Central memory CD8-positive, alpha-beta T cell (primary cell): ENCODE measurements around the gene EHMT1.

Source experiments
- ATAC-seq: fragments of 150-1000 bp; cut with Tn5 transposase; replicated peaks from 2 replicates; pipeline ENCODE4 v1.10.0; 2022; ENCODE audit warnings: mild to moderate bottlenecking, moderate FRiP score, moderate number of reproducible peaks; ENCODE audit not compliant: poor library complexity, severe bottlenecking; ENCODE audit errors: extremely low read depth
- DNase-seq, 2 donors: peaks; one replicate each; pipeline ENCODE4 v3.0.0; 2021; ENCODE audit warnings: low spot score in 2 of 2
- H3K27ac Mint-ChIP-seq: one replicate; pipeline ENCODE4 v1.8.0; 2022; ENCODE audit warnings: low read depth, mild to moderate bottlenecking, moderate library complexity, mixed read lengths
- H3K27me3 Mint-ChIP-seq: one replicate; pipeline ENCODE4 v1.8.0; 2022; ENCODE audit warnings: mixed read lengths
- H3K36me3 Mint-ChIP-seq: one replicate; pipeline ENCODE4 v1.8.0; 2022; ENCODE audit warnings: mild to moderate bottlenecking, moderate library complexity, mixed read lengths; ENCODE audit not compliant: insufficient read depth
- H3K4me1 Mint-ChIP-seq: one replicate; pipeline ENCODE4 v1.8.0; 2022; ENCODE audit warnings: mixed read lengths
- H3K4me3 Mint-ChIP-seq: one replicate; pipeline ENCODE4 v1.8.0; 2022; ENCODE audit warnings: mild to moderate bottlenecking, moderate library complexity, mixed read lengths
- H3K9me3 Mint-ChIP-seq: one replicate; pipeline ENCODE4 v1.8.0; 2022; ENCODE audit warnings: mixed read lengths

The EHMT1 gene

GRCh38 chr9:137678202-137678601, 59.4 kb downstream of the EHMT1 start:
- ATAC-seq, result no peak
- H3K9me3 Mint-ChIP-seq, result no peaks in the 10 kb centered on the region
- H3K4me1 Mint-ChIP-seq, result peaks cover 37% of the 10 kb centered on the region
- no peak overlapping the region for H3K4me3 Mint-ChIP-seq
- DNase-seq, result no peak
- no peaks in the 10 kb centered on the region for H3K27me3 Mint-ChIP-seq
- H3K36me3 Mint-ChIP-seq, result peaks cover 4% of the 10 kb centered on the region
- no peak overlapping the region for H3K27ac Mint-ChIP-seq

GRCh38 chr9:137679249-137679648, 60.4 kb downstream of the EHMT1 start:
- Mint-ChIP-seq H3K27ac (no peak overlapping the region), H3K9me3 (no peaks in the 10 kb centered on the region), H3K4me3 (no peak overlapping the region), H3K4me1 (peaks cover 29% of the 10 kb centered on the region), H3K27me3 (no peaks in the 10 kb centered on the region), H3K36me3 (peaks cover 4% of the 10 kb centered on the region)
- DNase-seq, result no peak
- no peak for ATAC-seq

DNA sequence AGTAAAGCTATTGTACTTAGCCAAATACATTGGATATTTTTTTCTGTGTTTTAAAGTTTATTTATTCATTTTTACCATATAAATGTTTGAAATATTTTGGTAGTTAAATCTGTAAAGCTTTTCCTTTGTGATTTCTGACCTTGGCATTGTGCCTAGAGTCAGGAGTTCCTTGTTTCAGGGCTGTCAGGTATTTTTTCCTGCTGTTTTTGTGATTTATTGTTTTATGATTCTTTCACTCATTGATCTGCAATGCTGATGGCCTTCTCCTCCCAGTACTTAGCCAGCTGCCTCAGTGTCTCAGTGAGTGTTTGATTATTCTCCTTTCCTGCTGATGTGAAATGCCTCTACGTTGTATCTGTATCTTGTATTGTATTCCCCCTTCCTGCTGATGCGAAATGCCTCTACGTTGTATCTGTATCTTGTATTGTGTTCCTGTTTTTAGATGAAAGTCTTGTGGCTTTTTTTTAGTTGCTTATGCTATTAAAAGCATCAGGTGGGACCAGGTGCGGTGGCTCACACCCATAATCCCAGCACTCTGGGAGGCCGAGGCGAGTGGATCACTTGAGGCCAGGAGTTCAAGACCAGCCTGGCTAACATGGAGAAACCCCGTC, 61.0 kb downstream of the EHMT1 start:
- Mint-ChIP-seq H3K9me3 (no peaks in the 10 kb centered on the region), H3K27me3 (no peaks in the 10 kb centered on the region), H3K36me3 (peaks cover 4% of the 10 kb centered on the region), H3K4me3 (no peak overlapping the region), H3K4me1 (peaks cover 25% of the 10 kb centered on the region), H3K27ac (no peak overlapping the region)
- ATAC-seq (no peak), DNase-seq (no peak)

GRCh38 chr9:137680444-137681358, 61.9 kb downstream of the EHMT1 start:
- peaks cover 34% of the 10 kb centered on the region for H3K4me1 Mint-ChIP-seq
- H3K27me3 Mint-ChIP-seq, result no peaks in the 10 kb centered on the region
- H3K9me3 Mint-ChIP-seq, result no peaks in the 10 kb centered on the region
- ATAC-seq, result no peak
- H3K27ac Mint-ChIP-seq, result no peak overlapping the region
- peaks cover 4% of the 10 kb centered on the region for H3K36me3 Mint-ChIP-seq
- no peak for DNase-seq
- H3K4me3 Mint-ChIP-seq, result no peak overlapping the region

- no peak overlapping the region for H3K27ac Mint-ChIP-seq
- peaks cover 3% of the 10 kb centered on the region for H3K36me3 Mint-ChIP-seq
- ATAC-seq (no peak), DNase-seq (no peak)
- no peak overlapping the region for H3K4me3 Mint-ChIP-seq
- H3K4me1 Mint-ChIP-seq, result peaks cover 48% of the 10 kb centered on the region
- no peaks in the 10 kb centered on the region for H3K9me3 Mint-ChIP-seq
- no peaks in the 10 kb centered on the region for H3K27me3 Mint-ChIP-seq
Observed at GRCh38 chr9:137682428-137683105, 63.8 kb downstream of the EHMT1 start.

DNA sequence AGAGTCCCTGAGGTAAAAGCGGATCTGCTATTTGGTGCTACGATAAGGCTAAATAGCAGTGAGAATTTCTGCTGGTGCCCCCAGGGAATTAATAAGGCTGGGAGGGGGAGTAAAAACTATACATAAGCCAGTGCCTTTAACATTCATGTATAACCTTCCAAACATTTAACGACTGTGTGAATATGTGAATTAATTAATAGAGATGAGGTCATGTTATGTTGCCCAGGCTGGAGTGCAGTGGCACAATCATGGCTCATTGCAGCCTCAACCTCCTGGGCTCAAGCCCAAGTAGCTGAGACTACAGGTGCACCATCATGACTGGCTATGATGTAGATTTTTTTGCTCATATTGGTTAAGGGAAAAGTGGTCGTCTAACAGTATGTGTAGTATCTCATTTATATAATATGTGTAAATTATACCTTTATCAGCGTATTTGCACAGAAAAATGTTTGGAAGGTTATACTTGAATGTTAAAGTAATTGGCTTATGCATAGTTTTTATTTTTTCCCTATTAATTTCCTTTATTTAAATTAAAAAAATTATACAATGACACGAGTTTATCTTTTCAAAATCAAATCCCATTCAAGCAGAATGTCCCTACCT, 64.6 kb downstream of the EHMT1 start:
- Mint-ChIP-seq H3K4me1 (peaks cover 48% of the 10 kb centered on the region), H3K27me3 (no peaks in the 10 kb centered on the region), H3K36me3 (peaks cover 2% of the 10 kb centered on the region), H3K27ac (no peak overlapping the region), H3K4me3 (no peak overlapping the region), H3K9me3 (no peaks in the 10 kb centered on the region)
- ATAC-seq (no peak), DNase-seq (no peak)

GRCh38 chr9:137685035-137685740, 66.4 kb downstream of the EHMT1 start:
- DNase-seq (no peak), ATAC-seq (no peak)
- Mint-ChIP-seq H3K27me3 (no peaks in the 10 kb centered on the region), H3K4me3 (no peak overlapping the region), H3K27ac (no peak overlapping the region), H3K9me3 (no peaks in the 10 kb centered on the region), H3K4me1 (peaks cover 56% of the 10 kb centered on the region), H3K36me3 (peaks cover 6% of the 10 kb centered on the region)

DNA sequence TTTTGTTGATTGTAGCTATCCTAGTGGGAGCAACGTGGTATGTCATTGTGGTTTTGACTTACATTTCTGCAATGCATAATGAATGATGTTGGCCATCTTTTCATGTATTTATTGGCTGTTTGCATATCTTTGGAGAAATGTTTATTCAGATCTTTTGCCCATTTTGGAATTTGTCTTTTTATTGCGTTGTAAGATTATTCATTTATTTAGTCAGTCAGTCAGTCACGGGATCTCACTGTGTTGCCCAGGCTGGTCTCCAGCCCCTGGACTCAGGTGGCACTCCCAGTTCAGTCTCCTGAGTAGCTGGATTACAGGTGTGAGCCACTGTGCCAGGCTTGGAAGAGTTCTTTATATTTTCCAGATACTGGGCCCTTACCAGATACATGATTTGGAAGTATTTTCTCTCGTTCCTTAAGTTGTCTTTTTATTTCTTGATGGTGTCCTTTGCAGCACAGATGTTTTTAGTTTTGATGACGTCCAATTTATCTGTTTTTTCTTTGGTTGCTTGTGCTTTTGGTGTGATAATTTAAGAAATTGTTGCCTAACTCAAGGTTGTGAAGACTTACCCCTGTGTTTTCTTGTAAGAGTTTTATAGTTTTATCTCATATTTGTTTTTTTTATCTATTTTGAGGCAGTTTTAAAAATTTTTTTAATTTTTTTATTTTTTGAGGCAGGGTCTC, 67.1 kb downstream of the EHMT1 start:
- peaks cover 59% of the 10 kb centered on the region for H3K4me1 Mint-ChIP-seq
- H3K9me3 Mint-ChIP-seq, result no peaks in the 10 kb centered on the region
- H3K36me3 Mint-ChIP-seq, result peaks cover 9% of the 10 kb centered on the region
- H3K27me3 Mint-ChIP-seq, result no peaks in the 10 kb centered on the region
- no peak overlapping the region for H3K4me3 Mint-ChIP-seq
- DNase-seq (no peak), ATAC-seq (no peak)
- no peak overlapping the region for H3K27ac Mint-ChIP-seq

- ATAC-seq, result no peak
- H3K27ac Mint-ChIP-seq, result no peak overlapping the region
- peaks cover 9% of the 10 kb centered on the region for H3K36me3 Mint-ChIP-seq
- H3K27me3 Mint-ChIP-seq, result no peaks in the 10 kb centered on the region
- peaks cover 68% of the 10 kb centered on the region for H3K4me1 Mint-ChIP-seq
- no peak overlapping the region for H3K4me3 Mint-ChIP-seq
- no peaks in the 10 kb centered on the region for H3K9me3 Mint-ChIP-seq
- DNase-seq, result no peak
Observed at GRCh38 chr9:137688261-137688660, 69.5 kb downstream of the EHMT1 start.

DNA sequence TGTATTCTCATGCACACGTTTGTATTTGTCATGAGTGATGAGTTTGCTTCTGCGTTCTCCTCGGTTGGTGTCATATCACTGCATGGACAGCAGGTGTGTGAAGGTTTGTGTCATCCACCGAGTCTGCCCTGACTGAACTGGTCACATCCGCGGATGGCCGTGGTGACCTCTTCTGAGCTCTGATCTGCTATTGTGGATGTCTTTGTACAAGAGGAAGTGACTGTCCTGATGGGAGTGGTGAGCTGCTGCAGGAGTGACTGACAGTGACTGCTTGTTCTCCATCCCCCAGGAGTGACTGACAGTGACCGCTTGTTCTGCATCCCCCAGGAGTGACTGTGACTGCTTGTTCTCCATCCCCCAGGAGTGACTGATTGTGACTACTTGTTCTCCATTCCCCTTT, 69.9 kb downstream of the EHMT1 start:
- ATAC-seq, result no peak
- no peak overlapping the region for H3K4me3 Mint-ChIP-seq
- H3K27ac Mint-ChIP-seq, result no peak overlapping the region
- H3K36me3 Mint-ChIP-seq, result peaks cover 9% of the 10 kb centered on the region
- H3K4me1 Mint-ChIP-seq, result peaks cover 68% of the 10 kb centered on the region
- H3K9me3 Mint-ChIP-seq, result no peaks in the 10 kb centered on the region
- no peak for DNase-seq
- H3K27me3 Mint-ChIP-seq, result no peaks in the 10 kb centered on the region

- Mint-ChIP-seq H3K36me3 (peaks cover 9% of the 10 kb centered on the region), H3K4me3 (no peak overlapping the region), H3K27me3 (no peaks in the 10 kb centered on the region), H3K4me1 (peaks cover 72% of the 10 kb centered on the region), H3K27ac (peak overlapping the region; percentile 42), H3K9me3 (no peaks in the 10 kb centered on the region)
- no peak for ATAC-seq
- DNase-seq, result no peak
Observed at GRCh38 chr9:137689745-137690529, 71.1 kb downstream of the EHMT1 start.
